OCI-LY3 (cell line): ENCODE measurements around the gene KAT8.

Experiments used
- H2AFZ ChIP-seq: fragments of 200-600, 300-600 bp; shearing (Covaris generic); 2 replicates; pipeline ENCODE4 v1.6.0; 2014; ENCODE audit warnings: antibody characterized with exemption, low read depth, low read length
- H3K27ac ChIP-seq: fragments of 200-600, 300-600 bp; sonication (generic); 2 replicates; pipeline ENCODE4 v1.5.1; 2014; ENCODE audit warnings: mild to moderate bottlenecking, low read length, moderate library complexity, mixed read lengths
- H3K27me3 ChIP-seq: fragments of 200-600, 300-600 bp; sonication (generic); 2 replicates; pipeline ENCODE4 v1.6.1; 2014; ENCODE audit warnings: low read depth, low read length, mixed read lengths
- H3K36me3 ChIP-seq: fragments of 200-600, 300-600 bp; sonication (generic); replicated peaks from 2 replicates; pipeline ENCODE3; 2014; ENCODE audit warnings: low read depth, low read length, mixed read lengths
- H3K4me1 ChIP-seq: fragments of 300-600, 200-600 bp; sonication (generic); 2 replicates; pipeline ENCODE4 v1.6.1; 2014; ENCODE audit warnings: low read length, mixed read lengths
- H3K4me2 ChIP-seq: fragments of 200-600, 300-600 bp; sonication (generic); 2 replicates; pipeline ENCODE4 v1.6.1; 2014; ENCODE audit warnings: low read length, mixed read lengths
- H3K4me3 ChIP-seq: fragments of 300-600, 200-600 bp; sonication (generic); 2 replicates; pipeline ENCODE4 v1.5.1; 2014; ENCODE audit warnings: antibody characterized with exemption, mild to moderate bottlenecking, low read length, moderate library complexity
- H3K79me2 ChIP-seq: fragments of 300-600, 200-600 bp; shearing (Covaris generic); 2 replicates; pipeline ENCODE4 v1.6.1; 2014; ENCODE audit warnings: mild to moderate bottlenecking, low read length, mixed read lengths
- H3K9ac ChIP-seq: fragments of 300-600, 200-600 bp; shearing (Covaris generic); 2 replicates; pipeline ENCODE4 v1.6.0; 2014; ENCODE audit warnings: mild to moderate bottlenecking, low read length, moderate library complexity
- H3K9me3 ChIP-seq: fragments of 200-600, 300-600 bp; shearing (Covaris generic); 2 replicates; pipeline ENCODE4 v1.6.1; 2014; ENCODE audit warnings: low read length, mixed read lengths; ENCODE audit not compliant: insufficient read depth
- H4K20me1 ChIP-seq: fragments of 200-600, 300-600 bp; sonication (generic); 2 replicates; pipeline ENCODE4 v1.6.1; 2016; ENCODE audit warnings: low read length, mixed read lengths; ENCODE audit not compliant: insufficient read depth
- EZH2phosphoT487 ChIP-seq: fragments of 200-600 bp; shearing (Covaris generic); IDR thresholded peaks from 2 replicates; pipeline ENCODE4 v1.6.1; 2018; ENCODE audit warnings: antibody characterized with exemption, mixed run types, low read depth
- TF ChIP-seq, protein P1 (sequence below): fragments of 200-600, 300-600 bp; sonication (generic); IDR thresholded peaks from 2 replicates; pipeline ENCODE4 v1.5.1; 2014; ENCODE audit warnings: antibody characterized with exemption, low read length, low read depth

Gene KAT8

DNA sequence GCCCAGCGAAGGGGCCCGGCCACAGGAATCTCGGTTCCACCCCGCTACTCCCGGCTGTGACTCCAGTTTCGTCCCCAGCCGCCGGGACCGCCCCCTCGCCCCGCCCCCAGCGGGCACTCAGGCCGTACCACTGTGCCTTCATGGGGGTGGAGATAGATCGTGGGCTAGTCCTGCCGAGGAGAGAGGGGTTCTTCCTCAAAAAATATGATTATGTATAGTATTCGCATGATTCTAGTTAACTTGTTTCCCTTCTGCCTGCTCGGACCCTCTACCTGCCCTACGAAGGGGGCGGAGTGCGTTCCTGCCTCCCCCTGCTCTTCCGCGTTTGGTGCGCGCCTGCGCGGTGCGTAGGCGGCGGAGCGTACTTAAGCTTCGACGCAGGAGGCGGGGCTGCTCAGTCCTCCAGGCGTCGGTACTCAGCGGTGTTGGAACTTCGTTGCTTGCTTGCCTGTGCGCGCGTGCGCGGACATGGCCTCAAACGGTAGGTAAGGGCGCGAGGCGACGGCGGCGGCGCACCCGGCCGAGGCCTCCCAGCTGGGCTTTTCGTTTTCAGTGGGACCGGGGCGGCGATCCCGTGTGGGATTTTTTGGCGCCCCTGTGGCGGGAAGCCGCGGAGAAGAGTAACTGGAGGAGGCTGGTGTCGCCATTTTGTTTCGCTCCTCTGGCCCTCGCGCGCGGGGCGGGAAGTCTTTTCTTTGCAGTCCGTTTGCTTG is 62.4 kb downstream of the KAT8 start, which contains the start of gene FUS:
Gene FUS, plus strand, starts transcription at position 393 of the 713 bp plus-strand sequence. Its CDS starts 76 bp downstream, at position 469.
- Histone ChIP-seq H3K36me3 (peaks cover 40% of the 10 kb centered on the region), H3K9me3 (no peaks in the 10 kb centered on the region), H3K9ac (peak within 1 kb of the TSS; percentile 96), H2AFZ (peak within 1 kb of the TSS; percentile 53; the same call in 1 of the 2 replicates), H3K27ac (peak within 1 kb of the TSS; percentile 97), H3K4me2 (peak within 1 kb of the TSS; percentile 98), H4K20me1 (peaks cover 43% of the 10 kb centered on the region), H3K27me3 (no peaks in the 10 kb centered on the region), H3K79me2 (peaks cover 67% of the 10 kb centered on the region), H3K4me3 (peak within 1 kb of the TSS; percentile 84), H3K4me1 (peaks cover 34% of the 10 kb centered on the region)
- TF ChIP-seq, protein P1, sequence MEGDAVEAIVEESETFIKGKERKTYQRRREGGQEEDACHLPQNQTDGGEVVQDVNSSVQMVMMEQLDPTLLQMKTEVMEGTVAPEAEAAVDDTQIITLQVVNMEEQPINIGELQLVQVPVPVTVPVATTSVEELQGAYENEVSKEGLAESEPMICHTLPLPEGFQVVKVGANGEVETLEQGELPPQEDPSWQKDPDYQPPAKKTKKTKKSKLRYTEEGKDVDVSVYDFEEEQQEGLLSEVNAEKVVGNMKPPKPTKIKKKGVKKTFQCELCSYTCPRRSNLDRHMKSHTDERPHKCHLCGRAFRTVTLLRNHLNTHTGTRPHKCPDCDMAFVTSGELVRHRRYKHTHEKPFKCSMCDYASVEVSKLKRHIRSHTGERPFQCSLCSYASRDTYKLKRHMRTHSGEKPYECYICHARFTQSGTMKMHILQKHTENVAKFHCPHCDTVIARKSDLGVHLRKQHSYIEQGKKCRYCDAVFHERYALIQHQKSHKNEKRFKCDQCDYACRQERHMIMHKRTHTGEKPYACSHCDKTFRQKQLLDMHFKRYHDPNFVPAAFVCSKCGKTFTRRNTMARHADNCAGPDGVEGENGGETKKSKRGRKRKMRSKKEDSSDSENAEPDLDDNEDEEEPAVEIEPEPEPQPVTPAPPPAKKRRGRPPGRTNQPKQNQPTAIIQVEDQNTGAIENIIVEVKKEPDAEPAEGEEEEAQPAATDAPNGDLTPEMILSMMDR, result no peak
- TF ChIP-seq EZH2phosphoT487, result no peak
